GM03348 (cell line): Measurements from ENCODE around the gene KLRK1.
"Not testable (repeated sequence)": the region's sequence is repeated elsewhere in the genome, so short reads cannot be mapped to it uniquely, and the experiment has no call there.

ENCODE experiments used
- DNase-seq: peaks from one replicate; pipeline ENCODE4 v3.0.0; 2012; ENCODE audit warnings: low spot score

The KLRK1 gene

DNA sequence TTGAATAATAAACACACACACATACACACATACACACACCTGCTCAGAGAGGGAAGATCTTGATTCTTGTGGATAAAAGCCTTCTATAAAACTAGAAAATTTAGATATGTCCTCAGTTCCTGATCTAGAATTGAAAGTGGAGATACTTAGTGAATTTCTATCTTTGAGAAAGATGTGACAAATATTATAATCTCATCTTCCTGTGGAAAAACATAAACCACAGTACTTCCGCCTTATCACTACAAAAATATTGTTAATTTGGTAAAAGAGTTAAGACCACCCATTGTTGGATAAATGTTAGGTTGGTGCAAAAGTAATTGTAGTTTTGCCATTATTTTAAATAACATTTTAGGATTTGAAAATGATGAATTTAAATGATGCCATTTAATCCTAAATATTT lies at the start of gene KLRK1:
Gene KLRK1, minus strand, starts transcription at position 138 of the 400 bp plus-strand sequence. CDS start 1,231 bp downstream, outside the sequence.
- no peak for DNase-seq

DNA sequence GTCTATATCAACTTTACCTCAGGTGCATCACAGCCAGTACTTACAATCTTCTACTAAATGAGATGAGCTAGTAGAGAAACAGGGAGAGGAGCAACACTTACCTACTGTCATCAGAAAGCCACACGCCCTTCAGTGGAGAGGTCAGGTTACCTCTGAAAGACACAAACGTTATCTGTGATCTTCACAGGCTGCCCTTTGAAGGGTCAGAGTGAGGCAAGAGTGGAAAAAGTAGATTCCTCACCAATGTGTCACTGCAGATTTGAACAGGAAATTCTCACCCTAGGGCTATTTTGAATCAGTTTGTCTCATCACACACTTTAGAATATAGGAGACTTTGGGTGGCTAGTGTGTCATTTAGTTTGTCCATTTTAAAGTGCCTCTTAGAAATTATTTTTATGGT lies 47.8 kb upstream of the KLRK1 start:
- not testable (repeated sequence) for DNase-seq

DNA sequence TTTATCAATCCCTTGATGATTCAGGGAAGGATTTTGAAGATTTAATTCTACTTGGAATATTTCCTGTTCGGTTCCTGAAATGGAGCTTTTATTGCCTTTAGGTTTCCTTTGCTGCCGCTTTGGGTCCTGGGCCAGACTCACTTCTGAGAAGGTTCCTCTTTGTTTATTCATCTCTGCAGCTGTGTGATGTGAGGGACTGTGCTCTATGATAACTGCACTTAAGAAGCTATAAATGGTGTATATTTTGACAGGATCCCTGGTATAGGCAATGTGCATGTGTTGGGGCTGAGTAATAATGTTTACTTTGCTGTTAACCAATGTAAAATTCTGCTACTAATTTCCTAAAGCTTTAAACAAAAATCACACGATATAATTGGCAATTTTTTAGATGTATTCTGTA lies 46.0 kb upstream of the KLRK1 start, which contains the start of gene KLRC2:
Gene KLRC2, minus strand, starts transcription at position 195 of the 400 bp plus-strand sequence. Its CDS starts 24 bp downstream, at position 171.
- DNase-seq, result not testable (repeated sequence)

DNA sequence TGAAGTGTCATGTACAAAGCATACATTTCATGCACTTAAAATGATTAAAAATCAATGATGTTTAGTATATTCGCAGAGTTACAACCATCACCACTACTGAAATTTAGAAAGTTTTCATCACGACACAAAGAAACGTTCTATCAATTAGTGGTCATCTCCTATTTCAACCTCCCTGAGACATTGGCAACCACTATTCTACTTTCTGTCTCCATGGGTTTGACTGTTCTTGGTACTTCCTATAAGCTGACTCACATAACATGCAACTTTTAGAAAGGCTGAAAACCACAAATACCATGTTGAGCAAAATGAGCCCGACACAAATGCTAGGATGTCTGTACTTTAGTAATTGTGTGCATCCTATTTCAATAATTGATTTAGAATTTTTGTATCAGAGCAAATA lies 40.8 kb upstream of the KLRK1 start:
- DNase-seq, result not testable (repeated sequence)

DNA sequence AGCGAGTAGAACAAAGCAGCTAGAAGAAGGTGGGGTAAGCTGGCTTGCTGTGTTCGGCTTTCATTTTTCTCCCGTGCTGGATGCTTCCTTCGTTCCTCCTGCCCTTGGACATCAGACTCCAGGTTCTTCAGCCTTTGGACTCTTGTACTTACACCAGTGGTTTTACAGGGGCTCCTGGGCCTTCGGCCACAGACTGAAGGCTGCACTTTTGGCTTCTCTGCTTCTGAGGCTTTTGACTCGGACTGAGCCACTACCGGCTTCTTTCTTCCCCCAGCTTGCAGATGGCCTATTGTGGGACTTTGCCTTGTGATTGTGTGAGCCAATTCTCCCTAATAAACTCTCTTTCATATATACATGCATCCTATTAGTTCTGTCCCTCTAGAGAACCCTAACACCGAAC lies 36.1 kb upstream of the KLRK1 start:
- not testable (repeated sequence) for DNase-seq

DNA sequence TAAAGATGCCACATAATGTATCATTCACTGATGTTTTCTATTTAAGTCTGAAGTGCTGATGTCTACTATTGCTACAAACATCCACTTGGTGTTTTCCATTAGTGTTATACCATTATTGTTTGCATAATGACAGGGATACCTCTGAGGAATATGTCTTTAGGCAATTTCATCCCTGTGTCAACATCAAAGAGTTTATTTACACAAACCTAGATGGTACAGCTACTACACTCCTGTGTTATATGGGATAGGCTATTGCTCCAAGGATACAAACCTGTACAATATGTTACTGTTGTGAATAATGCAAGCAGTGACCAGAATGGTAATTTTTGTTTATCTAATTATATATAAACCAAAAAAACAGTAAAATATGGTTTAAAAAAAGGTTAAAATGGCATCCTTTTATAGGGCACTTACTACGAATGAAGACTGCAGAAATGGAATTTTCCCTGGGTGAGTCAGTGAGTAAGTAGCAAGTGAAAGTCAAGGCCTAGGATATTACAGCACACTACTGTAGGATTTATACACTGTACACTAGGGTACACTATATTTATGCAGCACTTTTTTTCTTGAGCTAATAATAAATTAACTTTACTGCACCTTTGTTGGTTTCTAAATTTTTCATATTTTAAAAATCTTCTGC lies 34.5 kb upstream of the KLRK1 start:
- not testable (repeated sequence) for DNase-seq

DNA sequence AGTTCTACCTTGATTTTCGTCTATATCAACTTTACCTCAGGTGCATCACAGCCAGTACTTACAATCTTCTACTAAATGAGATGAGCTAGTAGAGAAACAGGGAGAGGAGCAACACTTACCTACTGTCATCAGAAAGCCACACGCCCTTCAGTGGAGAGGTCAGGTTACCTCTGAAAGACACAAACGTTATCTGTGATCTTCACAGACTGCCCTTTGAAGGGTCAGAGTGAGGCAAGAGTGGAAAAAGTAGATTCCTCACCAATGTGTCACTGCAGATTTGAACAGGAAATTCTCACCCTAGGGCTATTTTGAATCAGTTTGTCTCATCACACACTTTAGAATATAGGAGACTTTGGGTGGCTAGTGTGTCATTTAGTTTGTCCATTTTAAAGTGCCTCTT lies 32.3 kb upstream of the KLRK1 start:
- not testable (repeated sequence) for DNase-seq

DNA sequence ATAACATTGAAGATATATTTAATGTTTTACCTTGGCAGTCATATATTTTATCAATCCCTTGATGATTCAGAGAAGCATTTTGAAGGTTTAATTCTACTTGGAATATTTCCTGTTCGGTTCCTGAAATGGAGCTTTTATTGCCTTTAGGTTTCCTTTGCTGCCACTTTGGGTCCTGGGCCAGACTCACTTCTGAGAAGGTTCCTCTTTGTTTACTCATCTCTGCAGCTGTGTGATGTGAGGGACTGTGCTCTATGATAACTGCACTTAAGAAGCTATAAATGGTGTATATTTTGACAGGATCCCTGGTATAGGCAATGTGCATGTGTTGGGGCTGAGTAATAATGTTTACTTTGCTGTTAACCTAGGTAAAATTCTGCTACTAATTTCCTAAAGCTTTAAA lies 30.5 kb upstream of the KLRK1 start, which contains the start of gene KLRC3:
Gene KLRC3, minus strand, starts transcription at position 262 of the 400 bp plus-strand sequence. Its CDS starts 45 bp downstream, at position 217.
- not testable (repeated sequence) for DNase-seq

DNA sequence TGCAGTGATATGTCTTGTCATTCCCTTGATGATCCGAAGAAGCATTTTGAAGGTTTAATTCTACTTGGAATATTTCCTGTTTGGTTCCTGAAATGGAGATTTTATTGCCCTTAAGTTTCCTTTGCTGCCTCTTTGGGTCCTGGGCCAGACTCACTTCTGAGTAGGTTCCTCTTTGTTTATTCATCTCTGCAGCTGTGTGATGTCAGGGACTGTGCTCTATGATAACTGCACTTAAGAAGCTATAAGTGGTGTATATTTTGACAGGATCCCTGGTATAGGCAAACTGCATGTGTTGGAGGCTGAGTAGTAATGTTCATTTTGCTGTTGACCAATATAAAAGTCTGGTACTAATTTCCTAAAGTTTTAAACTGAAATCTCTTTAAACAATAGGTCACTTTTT lies 19.6 kb upstream of the KLRK1 start, which contains the start of gene KLRC4:
Gene KLRC4, minus strand, starts transcription at position 366 of the 400 bp plus-strand sequence. Its CDS starts 182 bp downstream, at position 184.
- DNase-seq, result no peak

DNA sequence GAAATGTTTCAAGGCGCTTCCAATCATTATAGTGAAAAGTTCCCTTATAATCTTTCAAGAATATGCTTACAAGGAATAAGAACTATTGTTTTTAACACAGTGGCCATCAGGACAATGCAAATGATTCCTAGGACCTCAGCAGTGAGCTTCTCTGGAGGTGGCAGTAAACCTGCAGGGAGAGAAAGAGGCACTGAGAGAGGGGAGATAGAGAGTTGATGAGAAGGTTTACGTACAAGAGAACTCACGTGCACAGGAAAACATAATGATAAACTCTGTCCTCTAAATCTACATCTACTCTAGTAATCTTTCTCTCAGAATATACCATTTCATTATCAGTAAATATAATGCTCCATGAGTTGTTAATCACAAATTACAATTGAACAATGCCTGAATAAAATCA lies 19.0 kb upstream of the KLRK1 start:
- no peak for DNase-seq

DNA sequence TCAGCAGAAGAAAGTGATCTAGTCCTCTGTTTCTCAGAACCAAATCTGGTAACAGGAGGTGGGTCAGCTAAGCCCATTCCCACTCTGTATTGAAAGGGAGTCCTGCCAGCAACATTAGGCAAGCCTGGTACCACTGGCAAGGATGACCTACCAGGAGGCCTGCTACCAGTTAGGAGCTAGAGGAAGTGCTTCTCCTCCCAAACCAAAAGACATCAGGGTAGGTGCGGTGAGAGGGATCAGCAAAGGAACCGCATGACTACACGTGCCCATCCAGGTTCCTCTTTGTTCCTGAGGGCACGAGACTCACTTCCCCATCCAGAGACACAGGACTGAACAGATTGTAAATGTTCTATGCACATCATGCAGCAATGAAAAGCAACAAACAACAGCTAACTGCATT lies 16.9 kb upstream of the KLRK1 start:
- no peak for DNase-seq

DNA sequence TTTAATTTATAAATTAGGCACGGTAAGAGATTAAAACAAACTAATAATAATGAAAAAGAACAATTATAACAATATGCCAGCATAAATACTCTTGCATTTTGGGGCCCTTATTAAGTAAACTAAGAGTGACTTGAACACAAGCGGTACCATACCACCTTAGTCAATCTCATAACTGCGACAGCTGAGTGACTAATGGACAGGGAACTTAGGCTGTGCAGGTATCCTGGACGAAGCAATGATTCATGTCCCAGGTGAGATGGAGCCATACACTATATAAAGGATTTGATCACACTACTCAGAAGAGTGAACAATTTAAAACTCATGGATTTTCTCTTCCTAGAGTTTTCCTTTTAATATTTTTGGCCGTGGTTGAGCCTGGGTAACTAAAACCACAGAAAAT lies 15.5 kb upstream of the KLRK1 start:
- no peak for DNase-seq

DNA sequence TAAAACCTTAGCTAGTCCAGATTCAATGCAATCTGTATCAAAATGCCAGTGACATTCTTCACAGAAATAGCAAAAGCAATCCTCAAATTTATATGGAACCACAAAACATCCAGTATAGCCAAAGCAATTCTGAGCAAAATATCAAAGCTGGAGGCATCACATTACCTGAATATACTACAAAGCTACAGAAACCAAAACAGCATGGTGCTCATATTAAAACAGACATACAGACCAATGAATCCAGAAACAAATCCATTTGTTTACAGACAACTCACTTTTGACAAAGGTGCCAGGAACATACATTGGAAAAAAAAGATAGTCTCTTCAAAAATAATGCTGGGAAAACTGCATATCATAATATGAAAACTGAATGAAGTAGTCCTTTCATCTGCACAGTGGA lies 15.0 kb upstream of the KLRK1 start:
- no peak for DNase-seq

DNA sequence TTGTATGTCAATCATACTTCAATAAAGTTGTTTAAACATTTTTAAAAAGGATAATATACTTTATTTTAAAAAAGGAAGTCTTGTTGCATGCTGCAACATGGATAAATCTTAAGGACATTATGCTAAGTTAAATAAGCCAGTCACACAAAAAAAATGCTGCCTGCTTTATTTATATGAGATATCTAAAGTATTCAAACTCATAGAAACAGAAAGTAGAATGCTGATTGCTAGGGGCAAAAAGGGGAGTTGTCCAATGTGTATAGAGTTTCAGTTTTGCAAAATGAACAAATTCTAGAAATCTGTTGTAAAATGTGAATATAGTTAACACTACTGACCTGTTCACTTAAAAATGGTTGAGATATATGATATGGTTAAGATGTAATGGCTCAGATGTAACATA lies 11.0 kb upstream of the KLRK1 start:
- DNase-seq, result no peak

DNA sequence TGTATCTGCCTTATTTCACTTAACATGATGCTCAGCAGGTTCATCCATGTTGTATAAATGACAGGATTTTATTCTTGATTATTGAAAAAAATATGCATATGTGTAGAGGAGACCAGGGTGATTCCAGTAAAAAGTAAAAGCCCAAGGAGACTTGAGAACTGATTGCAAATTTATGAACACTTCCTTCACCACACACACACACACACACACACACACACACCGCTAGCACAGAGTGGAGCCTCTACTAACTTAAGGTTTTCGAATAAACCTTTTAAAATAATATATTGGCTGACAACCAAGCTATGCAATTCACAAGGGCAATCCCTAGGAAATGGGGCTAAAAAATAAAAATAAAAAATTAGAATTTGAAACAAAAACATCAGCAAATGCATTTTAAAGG lies 8.3 kb upstream of the KLRK1 start:
- no peak for DNase-seq

DNA sequence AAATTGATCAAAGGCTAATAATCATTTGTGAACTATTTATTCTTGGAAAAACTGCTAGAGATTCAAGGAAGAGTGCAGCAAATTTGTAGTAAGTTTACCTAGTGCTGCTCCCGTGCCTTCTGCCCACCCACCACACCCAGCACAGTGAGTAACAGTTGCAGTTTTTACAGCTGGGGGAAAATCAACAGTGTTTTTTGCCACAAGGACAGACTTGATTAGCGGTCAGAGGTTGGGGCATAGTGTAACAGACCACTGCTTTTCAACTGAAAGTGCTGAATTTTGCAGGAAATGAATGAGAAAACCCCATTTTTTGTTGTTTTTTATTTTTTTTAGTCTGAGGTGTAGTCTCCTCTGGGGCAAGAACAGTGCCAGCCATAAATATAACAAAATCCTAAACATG lies 7.5 kb upstream of the KLRK1 start:
- DNase-seq, result no peak

DNA sequence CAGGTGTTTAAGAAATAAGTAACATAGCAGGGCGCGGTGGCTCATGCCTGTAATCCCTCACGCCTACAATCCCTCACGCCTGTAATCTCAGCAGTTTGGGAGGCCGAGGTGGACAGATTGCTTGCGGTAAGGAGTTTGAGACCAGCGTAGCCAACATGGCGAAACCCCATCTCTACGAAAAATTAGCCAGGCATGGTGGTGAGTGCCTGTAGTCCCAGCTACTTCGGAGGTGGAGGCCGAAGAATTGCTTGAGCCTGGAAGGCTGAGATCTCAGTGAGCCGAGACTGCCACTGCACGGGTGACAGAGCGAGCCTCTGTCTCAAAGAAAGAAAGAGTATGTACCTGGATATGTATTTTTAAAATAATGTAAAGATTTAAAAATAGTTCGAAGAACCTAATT lies 6.3 kb upstream of the KLRK1 start:
- not testable (repeated sequence) for DNase-seq

DNA sequence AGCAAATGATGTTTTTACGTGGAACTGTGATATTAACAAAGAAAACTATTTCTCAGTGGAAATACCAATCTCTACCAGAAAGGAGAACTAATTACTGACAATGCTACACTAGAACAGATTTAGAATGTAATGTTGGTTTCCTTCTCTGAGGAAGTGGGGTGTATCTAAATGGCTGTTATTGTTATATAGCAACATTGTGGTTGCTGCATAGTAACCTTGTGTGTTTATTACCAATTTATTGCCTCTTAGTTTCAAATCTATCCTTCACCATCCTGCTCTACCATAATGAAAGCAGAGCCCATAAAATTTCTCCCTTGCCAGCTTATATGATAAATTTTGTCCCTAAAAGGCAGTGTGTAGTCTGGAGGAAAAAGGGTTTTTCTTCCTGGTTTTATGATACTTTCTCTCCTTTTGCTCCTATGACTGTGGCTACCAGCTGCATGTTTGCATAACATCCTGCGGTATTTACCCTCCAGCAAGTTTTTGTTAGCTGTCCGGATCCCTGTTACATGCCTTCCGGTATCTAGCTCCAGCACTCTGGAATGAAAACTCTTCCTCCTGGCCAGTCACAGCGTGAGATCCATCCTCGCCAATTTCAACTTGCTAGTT lies 5.7 kb upstream of the KLRK1 start:
- DNase-seq, result peak; percentile 60

DNA sequence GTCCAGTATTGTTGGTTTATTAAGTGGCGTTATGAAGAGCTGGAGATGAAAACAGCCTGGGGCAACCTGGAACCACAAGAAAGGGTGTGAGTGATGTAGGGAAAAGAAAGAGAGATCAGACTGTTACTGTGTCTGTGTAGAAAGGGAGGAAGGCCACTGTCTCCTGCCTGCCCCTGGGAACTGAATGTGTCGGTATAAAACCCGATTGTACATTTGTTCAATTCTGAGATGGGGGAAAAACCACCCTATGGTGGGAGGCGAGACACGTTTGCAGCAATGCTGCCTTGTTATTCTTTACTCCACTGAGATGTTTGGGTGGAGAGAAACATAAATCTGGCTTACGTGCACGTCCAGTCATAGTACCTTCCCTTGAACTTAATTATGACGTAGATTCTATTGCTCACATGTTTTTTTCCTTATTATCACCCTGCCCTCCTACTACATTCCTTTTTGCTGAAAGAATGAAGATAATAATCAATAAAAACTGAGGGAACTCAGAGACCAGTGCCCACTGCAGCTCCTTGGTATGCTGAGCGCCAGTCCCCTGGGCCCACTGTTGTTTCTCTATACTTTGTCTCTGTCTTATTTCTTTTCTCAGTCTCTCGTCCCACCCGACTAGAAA lies 4.8 kb upstream of the KLRK1 start:
- not testable (repeated sequence) for DNase-seq

DNA sequence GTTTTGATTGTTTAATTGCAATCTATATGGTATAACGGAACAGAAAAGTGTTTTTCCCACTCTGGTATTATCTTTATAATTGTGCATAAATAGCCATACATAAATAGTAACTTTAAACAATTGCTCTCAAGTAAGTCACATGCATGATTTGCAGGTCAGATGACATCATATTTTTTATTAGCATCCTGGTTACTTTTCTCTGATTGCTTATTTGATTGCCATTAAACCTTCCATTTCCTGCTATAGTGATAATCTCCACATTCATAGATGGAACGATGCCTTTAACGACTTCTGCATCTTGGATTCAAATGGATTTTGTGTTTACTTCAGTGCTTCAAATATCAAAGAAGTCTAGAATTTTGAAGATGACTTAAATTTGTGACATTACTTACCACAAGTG lies 3.5 kb upstream of the KLRK1 start:
- no peak for DNase-seq

DNA sequence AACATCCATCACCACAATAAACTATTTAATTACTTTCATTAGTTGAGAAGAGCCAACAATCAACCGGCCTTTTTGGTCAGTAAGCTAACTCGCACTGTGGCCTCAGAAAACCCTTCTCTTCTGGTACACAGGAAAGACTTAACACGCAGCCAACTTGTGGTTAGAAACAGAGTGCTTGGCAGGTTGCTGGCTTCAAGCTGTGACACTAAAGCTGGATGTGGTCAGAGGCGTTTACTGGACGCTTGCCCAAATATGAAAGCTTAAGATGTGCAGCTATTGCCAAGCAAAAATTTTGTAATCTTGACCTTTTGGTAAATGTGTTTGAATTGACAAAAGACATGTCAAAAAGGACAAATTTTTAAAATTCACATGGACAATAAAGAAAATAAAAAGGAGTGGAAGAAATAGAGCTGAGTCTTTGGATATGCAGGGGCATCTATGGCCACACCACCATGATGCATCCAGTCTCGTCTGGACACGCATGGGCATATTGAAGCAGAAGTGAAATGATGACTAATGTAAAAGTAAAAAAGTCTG lies 2.6 kb upstream of the KLRK1 start:
- DNase-seq, result peak; percentile 57

DNA sequence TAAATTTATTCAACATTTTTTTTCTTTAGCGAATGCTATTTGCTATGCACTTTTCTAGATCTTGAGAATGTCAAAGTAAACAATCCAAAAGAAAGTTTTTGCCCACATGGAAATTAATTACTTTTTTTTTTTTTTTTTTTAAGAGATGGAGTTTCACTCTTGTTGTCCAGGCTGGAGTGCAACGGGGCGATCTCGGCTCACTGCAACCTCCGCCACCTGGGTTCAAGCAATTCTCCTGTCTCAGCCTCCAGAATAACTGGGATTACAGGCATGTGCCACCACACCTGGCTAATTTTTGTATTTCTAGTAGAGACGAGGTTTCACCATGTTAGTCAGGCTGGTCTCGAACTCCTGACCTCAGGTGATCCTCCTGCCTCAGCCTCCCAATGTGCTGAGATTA lies 1.1 kb upstream of the KLRK1 start:
- DNase-seq, result not testable (repeated sequence)
